CD4-positive, alpha-beta T cell treated with Interleukin-15 for 1 hour (primary cell): ENCODE results near the gene CD5L.
A peak's percentile ranks its signal among the peaks of the same experiment; 100 is the strongest.

Source experiments
- DNase-seq: peaks from one replicate; pipeline ENCODE4 v3.0.0-alpha.2; 2020

The CD5L gene

DNA sequence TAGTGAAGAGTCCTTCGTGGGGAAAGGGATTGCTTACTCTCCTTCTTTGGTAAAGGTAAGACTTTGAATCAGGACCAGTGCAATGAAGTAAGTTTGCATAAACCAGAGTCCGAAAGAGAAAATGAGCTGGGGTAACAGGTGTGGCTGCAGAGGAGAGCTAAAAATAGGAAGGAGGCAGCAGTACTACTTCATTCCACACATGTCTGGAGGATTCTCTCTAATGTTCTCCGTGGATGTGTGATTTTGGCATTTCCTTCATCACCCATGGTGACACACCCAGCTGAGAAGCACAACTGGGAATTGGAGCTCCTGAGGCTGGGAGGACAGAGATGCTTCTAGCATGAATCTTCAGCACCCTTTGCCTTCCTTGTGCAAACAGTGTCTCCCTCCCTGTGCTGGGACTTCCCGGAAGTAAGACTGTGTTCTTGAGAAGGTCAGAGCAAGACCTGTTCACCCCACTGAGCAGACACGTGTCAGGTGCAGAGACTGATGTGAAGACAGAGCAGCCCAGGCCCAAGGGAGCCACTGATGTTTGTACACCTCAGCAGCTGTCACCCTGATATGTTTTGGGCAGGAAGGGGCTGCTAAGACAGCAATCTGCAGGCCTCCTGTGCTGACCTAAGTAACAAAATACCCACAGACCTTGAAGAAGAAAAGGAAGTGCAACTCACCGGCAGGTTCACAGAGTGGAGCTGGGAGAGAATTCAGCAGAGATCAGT, 35.0 kb downstream of the CD5L start:
- peak; percentile 81 for DNase-seq

DNA sequence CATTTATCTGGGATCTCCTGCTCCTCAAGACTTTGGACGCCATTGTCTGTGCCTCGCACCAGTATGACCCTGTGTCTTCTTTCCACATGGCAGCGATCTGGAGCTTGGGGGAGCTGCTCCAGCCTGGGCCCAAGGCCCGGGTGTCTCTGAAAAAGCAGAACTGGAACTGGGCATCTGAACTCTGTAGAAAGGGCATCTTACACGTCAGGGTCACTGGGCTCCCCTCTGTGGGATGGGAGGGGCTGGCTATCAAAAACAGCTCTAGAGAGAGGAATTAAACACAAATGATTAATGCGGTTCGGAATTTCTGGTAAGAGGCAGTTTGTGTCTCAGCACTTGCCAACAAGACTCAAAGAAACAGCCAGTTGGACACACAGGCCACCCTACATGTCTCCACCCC, 37.8 kb downstream of the CD5L start:
- peak; percentile 37 for DNase-seq

- DNase-seq = no peak
Measured at GRCh38 chr1:157799996-157800395, 41.6 kb downstream of the CD5L start.

GRCh38 chr1:157798211-157798610, 43.4 kb downstream of the CD5L start:
- no peak for DNase-seq

DNA sequence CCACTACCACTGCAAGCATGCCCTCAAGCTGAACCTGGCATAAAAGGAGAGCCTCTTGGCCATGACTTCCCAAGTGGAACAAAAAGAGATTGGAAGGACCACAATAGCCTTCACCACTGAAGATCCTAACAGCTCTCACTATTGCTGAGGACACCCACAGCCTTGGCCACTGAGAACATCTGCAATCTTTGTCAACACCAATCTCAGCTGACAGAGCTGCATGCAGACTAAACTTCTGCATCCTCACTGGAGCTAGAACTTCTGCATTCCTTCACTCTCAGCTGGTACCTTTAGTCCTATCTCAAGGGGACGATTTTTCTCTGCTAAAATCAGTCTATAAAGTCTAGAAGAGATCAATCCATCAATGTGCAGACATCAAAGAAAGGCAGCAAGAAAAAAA, 56.4 kb downstream of the CD5L start:
- no peak for DNase-seq

DNA sequence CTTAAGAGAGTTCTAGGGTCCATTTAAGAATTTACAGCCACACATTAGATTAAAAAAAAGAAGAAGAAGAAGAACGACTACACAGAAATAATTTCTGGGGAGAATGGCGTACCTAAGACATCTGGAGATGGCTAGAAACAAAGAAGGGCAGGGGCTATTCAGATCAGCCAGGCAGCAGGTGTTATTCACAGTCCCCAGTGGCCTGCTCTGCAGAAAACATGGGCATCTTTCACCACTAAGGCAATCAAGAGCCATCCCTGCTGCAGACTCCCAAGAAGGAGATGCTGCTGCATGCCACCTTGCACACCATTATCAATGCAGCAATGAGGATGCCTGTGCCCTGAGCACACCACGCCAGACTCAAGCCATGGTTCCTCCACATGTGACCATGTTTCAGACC, 56.8 kb downstream of the CD5L start:
- DNase-seq = no peak

DNA sequence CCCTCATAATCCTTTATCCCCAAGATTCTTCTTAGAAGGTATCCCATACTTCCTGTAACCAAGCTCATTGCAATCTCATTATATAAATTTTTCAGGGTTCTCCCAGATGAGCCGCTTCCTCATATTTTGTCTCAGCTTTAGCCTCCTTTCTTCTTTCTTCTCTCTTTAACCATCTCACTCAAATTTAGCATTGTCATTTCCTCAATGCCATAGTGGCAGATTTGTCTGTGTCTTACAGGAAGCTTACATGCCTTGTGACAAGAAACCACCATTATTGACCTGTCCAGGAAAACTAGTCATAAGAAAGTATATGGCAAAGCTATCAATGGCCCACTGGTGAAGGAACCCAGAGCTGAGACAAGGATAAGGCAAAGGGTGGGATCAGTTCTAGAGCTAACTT, 58.7 kb downstream of the CD5L start:
- DNase-seq = no peak

- no peak for DNase-seq
Measured at GRCh38 chr1:157781048-157781447, 60.6 kb downstream of the CD5L start.
